Activated naive CD8-positive, alpha-beta T cell treated with anti-CD3 and anti-CD28 coated beads, Interleukin-2, amount 10 ng/mL, durations not matched to agents 7 days and 5 days (primary cell): ENCODE measurements around the gene FBRSL1. TPM values are rescaled to one million over a fixed set of nuclear protein-coding genes. Genes with fewer than 3 reads are reported as not detected.

Experiments
- ATAC-seq: fragments of 150-1000 bp; cut with Tn5 transposase; one replicate; pipeline ENCODE4 v1.10.0; 2021; ENCODE audit warnings: low read depth, moderate library complexity
- POLR2A ChIA-PET: fragments of 350-600 bp; sonication (Branson Sonifier 250); formaldehyde crosslinking; loops from one replicate; lab custom pipeline; 2021; ENCODE audit warnings: antibody characterized with exemption; lab: Charles Lee
- DNase-seq: peaks from one replicate; pipeline ENCODE4 v3.0.0; 2021
- H3K27ac Mint-ChIP-seq: one replicate; pipeline ENCODE4 v1.8.0; 2022; ENCODE audit warnings: mild to moderate bottlenecking, mixed read lengths
- H3K27me3 Mint-ChIP-seq: one replicate; pipeline ENCODE4 v1.8.0; 2022; ENCODE audit warnings: mild to moderate bottlenecking, moderate library complexity, mixed read lengths
- H3K36me3 Mint-ChIP-seq: one replicate; pipeline ENCODE4 v1.8.0; 2021; ENCODE audit warnings: mild to moderate bottlenecking, mixed read lengths
- H3K4me1 Mint-ChIP-seq: one replicate; pipeline ENCODE4 v1.8.0; 2021; ENCODE audit warnings: mixed read lengths
- H3K4me3 Mint-ChIP-seq: one replicate; pipeline ENCODE4 v1.8.0; 2022; ENCODE audit warnings: mild to moderate bottlenecking, moderate library complexity, mixed read lengths
- H3K9me3 Mint-ChIP-seq: one replicate; pipeline ENCODE4 v1.8.0; 2021; ENCODE audit warnings: mixed read lengths
- total RNA-seq, 2 experiments: library from RNA; stranded (reverse); gene quantifications; one replicate each; pipeline ENCODE4 v1.2.3, GENCODE V29; 2021

The FBRSL1 gene
- total RNA-seq, 2 experiments from 2014 or later, result 67.1 to 67.2 TPM

- DNase-seq (no peak), ATAC-seq (no peak)
- H3K27ac Mint-ChIP-seq, result no peak overlapping the region
- H3K9me3 Mint-ChIP-seq, result no peaks in the 10 kb centered on the region
- peaks cover 28% of the 10 kb centered on the region for H3K4me1 Mint-ChIP-seq
- H3K4me3 Mint-ChIP-seq, result no peak overlapping the region
- no peaks in the 10 kb centered on the region for H3K27me3 Mint-ChIP-seq
- H3K36me3 Mint-ChIP-seq, result peaks cover 4% of the 10 kb centered on the region
- POLR2A ChIA-PET, result interaction anchor here (1.1 to 1.9 kb wide), 3 partner anchors 10 to 41 kb away, joined by 3 to 12 read pairs (median 3); partner anchors contain the start of gene FBRSL1
Observed at GRCh38 chr12:132448463-132448820, 41.5 kb upstream of the FBRSL1 start.

- ATAC-seq (no peak), DNase-seq (no peak)
- POLR2A ChIA-PET, result interaction anchor here (0.6 to 1.4 kb wide), 3 partner anchors 11 to 401 kb away, joined by 3 to 4 read pairs (median 3); no protein-coding TSS in a partner anchor
- Mint-ChIP-seq H3K27ac (peak overlapping the region; percentile 81), H3K4me3 (peak overlapping the region; percentile 35), H3K36me3 (peaks cover under 1% of the 10 kb centered on the region), H3K27me3 (no peaks in the 10 kb centered on the region), H3K4me1 (peaks cover 22% of the 10 kb centered on the region), H3K9me3 (no peaks in the 10 kb centered on the region)
Observed at GRCh38 chr12:132449565-132450417, 40.2 kb upstream of the FBRSL1 start.

DNA sequence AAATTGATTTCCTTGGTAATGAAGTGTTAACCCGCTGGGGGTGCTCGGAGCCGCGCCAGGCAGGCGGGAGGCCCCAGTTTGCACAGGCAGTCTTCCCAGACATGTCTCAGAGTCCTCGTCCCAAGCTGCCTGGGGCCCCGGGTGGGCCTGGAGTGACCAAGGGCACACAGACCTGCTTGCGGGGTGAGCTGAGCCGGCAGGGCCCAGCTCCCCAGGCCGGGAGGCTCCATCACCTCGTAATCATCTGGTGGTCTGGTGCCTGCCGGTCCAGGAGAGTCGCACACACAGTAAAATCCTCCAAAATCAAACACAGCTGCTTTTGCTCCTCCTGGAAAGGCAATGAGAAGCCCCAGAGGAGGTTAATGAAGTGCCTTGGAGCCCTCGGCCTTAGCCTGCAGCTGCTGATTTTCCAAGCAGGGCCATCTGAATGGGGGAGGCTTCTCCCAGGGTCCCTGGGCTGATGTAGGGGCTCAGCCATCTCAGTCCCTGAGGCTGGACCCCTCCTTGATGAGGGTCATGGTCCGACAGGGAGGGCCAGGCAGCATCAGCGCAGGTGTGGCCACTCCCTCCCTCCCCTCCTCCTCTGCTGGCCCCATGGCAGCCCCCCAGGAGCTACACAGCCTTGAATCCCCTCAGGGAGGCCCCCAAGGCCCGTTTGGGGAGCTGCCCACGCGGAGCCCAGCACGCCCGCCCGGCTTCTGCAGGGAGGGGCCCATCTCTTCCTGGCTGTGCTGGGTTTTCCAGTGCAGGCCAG is 39.4 kb upstream of the FBRSL1 start:
- Mint-ChIP-seq H3K4me3 (no peak overlapping the region), H3K36me3 (no peaks in the 10 kb centered on the region), H3K27me3 (no peaks in the 10 kb centered on the region), H3K27ac (no peak overlapping the region), H3K4me1 (peaks cover 21% of the 10 kb centered on the region), H3K9me3 (peaks cover 4% of the 10 kb centered on the region)
- DNase-seq (no peak), ATAC-seq (no peak)
- POLR2A ChIA-PET, result interaction anchor here (0.6 to 1.4 kb wide), 3 partner anchors 11 to 400 kb away, joined by 3 to 4 read pairs (median 3); no protein-coding TSS in a partner anchor

GRCh38 chr12:132451172-132451835 is 38.6 kb upstream of the FBRSL1 start:
- POLR2A ChIA-PET, result interaction anchor here (1.4 kb wide), 1 partner anchor 10 kb away, joined by 4 read pairs; no protein-coding TSS in a partner anchor
- peaks cover 16% of the 10 kb centered on the region for H3K4me1 Mint-ChIP-seq
- H3K27me3 Mint-ChIP-seq, result no peaks in the 10 kb centered on the region
- H3K27ac Mint-ChIP-seq, result no peak overlapping the region
- peaks cover 6% of the 10 kb centered on the region for H3K9me3 Mint-ChIP-seq
- ATAC-seq, result no peak
- H3K36me3 Mint-ChIP-seq, result no peaks in the 10 kb centered on the region
- no peak overlapping the region for H3K4me3 Mint-ChIP-seq
- no peak for DNase-seq

- Mint-ChIP-seq H3K4me1 (peaks cover 14% of the 10 kb centered on the region), H3K27me3 (no peaks in the 10 kb centered on the region), H3K4me3 (no peak overlapping the region), H3K27ac (peak overlapping the region; percentile 34), H3K9me3 (peaks cover 6% of the 10 kb centered on the region), H3K36me3 (no peaks in the 10 kb centered on the region)
- no peak for ATAC-seq
- DNase-seq, result no peak
- POLR2A ChIA-PET, result no interaction called here
Observed at GRCh38 chr12:132451836-132452195, 38.1 kb upstream of the FBRSL1 start.

GRCh38 chr12:132452596-132453350 is 37.2 kb upstream of the FBRSL1 start:
- DNase-seq, result no peak
- H3K4me1 Mint-ChIP-seq, result peaks cover 14% of the 10 kb centered on the region
- H3K9me3 Mint-ChIP-seq, result peaks cover 6% of the 10 kb centered on the region
- POLR2A ChIA-PET, result no interaction called here
- H3K36me3 Mint-ChIP-seq, result no peaks in the 10 kb centered on the region
- no peak overlapping the region for H3K27ac Mint-ChIP-seq
- no peaks in the 10 kb centered on the region for H3K27me3 Mint-ChIP-seq
- no peak overlapping the region for H3K4me3 Mint-ChIP-seq
- no peak for ATAC-seq

DNA sequence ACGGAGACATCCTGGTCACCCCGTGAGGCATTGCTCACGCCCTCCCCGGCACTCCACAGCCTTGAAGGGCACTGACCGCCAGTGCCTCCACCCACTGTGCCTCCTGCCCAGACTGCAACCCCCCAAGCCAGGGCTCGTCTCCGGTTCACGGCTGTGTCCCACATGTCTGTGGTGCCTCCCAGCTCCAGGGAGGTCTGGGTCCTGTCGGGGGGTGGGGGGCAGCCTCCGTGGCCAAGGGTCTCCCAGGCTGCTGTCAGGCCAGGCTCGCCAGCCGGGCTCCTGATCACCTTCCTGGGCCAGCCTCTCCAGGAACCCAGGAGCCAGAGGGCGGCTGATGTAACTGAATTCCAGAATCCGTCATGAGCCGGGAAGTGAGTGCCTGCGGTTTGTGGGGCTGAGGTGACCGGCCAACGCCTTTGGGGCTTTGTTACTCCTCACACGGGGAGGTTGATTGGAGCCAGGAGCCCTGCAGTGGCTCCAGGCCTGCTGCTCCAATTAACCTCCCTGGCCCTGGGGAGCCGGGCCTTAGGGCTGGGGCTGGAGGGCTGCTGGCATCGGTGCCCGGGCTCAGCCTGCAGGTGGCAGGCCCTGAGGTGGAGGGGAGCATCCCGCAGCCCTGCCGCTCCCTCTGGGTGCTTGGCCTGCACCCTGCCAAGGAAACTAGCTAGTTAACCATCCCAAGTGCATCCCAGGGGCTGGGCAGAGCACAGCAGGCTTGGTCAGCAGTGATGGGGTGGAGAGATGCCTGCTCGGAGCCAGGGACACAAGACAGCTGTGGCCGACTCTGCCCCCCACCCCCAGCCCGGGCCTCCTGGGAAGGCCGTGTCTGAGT is 36.4 kb upstream of the FBRSL1 start:
- Mint-ChIP-seq H3K9me3 (peaks cover 6% of the 10 kb centered on the region), H3K4me1 (peaks cover 14% of the 10 kb centered on the region), H3K36me3 (no peaks in the 10 kb centered on the region), H3K27ac (no peak overlapping the region), H3K27me3 (no peaks in the 10 kb centered on the region), H3K4me3 (no peak overlapping the region)
- DNase-seq (no peak), ATAC-seq (no peak)
- POLR2A ChIA-PET, result no interaction called here

- DNase-seq (no peak), ATAC-seq (peak; percentile 73)
- Mint-ChIP-seq H3K9me3 (peaks cover 6% of the 10 kb centered on the region), H3K36me3 (no peaks in the 10 kb centered on the region), H3K4me3 (peak overlapping the region; percentile 10), H3K4me1 (peaks cover 14% of the 10 kb centered on the region), H3K27me3 (no peaks in the 10 kb centered on the region), H3K27ac (no peak overlapping the region)
- POLR2A ChIA-PET, result no interaction called here
Observed at GRCh38 chr12:132454193-132454932, 35.6 kb upstream of the FBRSL1 start.

GRCh38 chr12:132454933-132455418 is 35.0 kb upstream of the FBRSL1 start:
- H3K27ac Mint-ChIP-seq, result no peak overlapping the region
- POLR2A ChIA-PET, result no interaction called here
- peaks cover 6% of the 10 kb centered on the region for H3K9me3 Mint-ChIP-seq

GRCh38 chr12:132455565-132455964 is 34.4 kb upstream of the FBRSL1 start:
- Mint-ChIP-seq H3K4me1 (peaks cover 10% of the 10 kb centered on the region), H3K9me3 (peaks cover 6% of the 10 kb centered on the region), H3K4me3 (no peak overlapping the region), H3K27me3 (no peaks in the 10 kb centered on the region), H3K36me3 (no peaks in the 10 kb centered on the region), H3K27ac (peak overlapping the region; percentile 7)
- POLR2A ChIA-PET, result no interaction called here
- ATAC-seq (no peak), DNase-seq (no peak)

More at GRCh38 chr12:132454933-132455418, 35.0 kb upstream of the FBRSL1 start:
- H3K36me3 Mint-ChIP-seq, result no peaks in the 10 kb centered on the region
- no peak overlapping the region for H3K4me3 Mint-ChIP-seq
- H3K4me1 Mint-ChIP-seq, result peaks cover 10% of the 10 kb centered on the region
- no peaks in the 10 kb centered on the region for H3K27me3 Mint-ChIP-seq
- no peak for DNase-seq
- no peak for ATAC-seq

DNA sequence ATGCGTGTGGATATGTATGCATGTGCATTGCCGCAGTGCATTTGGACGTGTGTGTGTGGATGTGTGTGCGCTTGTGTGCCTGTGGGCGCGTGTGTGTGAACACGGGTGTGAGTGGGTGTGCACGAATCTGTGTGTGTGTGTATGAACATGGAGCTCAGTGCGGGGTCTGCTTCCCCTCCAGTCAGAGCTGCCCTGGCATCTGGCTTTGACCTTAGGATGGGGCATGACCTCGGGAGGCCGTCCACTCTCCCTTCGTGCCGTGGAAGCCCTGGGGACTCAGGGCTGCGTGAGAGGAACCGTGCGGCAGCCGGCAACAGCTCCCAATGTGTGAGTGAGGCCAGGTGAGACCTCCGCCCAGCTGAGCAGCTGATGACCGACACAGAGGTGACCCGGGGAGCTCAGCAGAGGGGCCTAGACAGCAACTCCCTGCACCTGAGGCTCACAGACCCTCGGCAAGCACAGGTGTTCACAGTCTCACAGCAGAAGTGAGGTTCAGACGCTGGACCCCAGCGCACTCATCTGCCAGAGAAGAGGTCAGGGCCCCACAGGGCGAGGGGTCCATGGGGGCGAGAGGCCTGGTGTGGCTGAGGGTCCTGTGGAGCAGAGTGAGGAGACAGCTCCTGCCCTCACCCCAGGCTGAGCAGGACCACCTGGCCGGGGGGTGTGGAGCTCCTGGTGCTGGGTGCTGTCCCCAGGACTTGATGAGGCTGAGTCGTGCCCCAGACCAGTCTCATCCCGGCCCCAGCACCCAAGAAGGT is 33.6 kb upstream of the FBRSL1 start:
- H3K27ac Mint-ChIP-seq, result no peak overlapping the region
- no peak overlapping the region for H3K4me3 Mint-ChIP-seq
- no peaks in the 10 kb centered on the region for H3K27me3 Mint-ChIP-seq
- peaks cover 6% of the 10 kb centered on the region for H3K9me3 Mint-ChIP-seq
- POLR2A ChIA-PET, result interaction anchor here (1.0 kb wide), 1 partner anchor 11 kb away, joined by 3 read pairs; no protein-coding TSS in a partner anchor
- H3K36me3 Mint-ChIP-seq, result no peaks in the 10 kb centered on the region
- H3K4me1 Mint-ChIP-seq, result peaks cover 10% of the 10 kb centered on the region
- DNase-seq (no peak), ATAC-seq (no peak)
